Immature natural killer cell (primary cell): Measurements from ENCODE around the gene FLRT1. TPM values are rescaled to one million over a fixed set of nuclear protein-coding genes. Genes with fewer than 3 reads are reported as not detected.

Experiments used
- DNase-seq, 3 donors: peaks; one replicate each; pipeline ENCODE4 v3.0.0; 2022; ENCODE audit warnings: mixed read lengths in 1 of 3
- H3K27ac Mint-ChIP-seq, 6 donors: one replicate each; pipeline ENCODE4 v1.8.0; 2020; ENCODE audit warnings: mixed read lengths in 6 of 6, mild to moderate bottlenecking in 5 of 6, inconsistent platforms in 4 of 6, moderate library complexity in 3 of 6
- H3K27me3 Mint-ChIP-seq, 3 donors: one replicate each; pipeline ENCODE4 v1.8.0; 2020 to 2021; ENCODE audit warnings: low read depth in 3 of 3, mild to moderate bottlenecking in 3 of 3, mixed read lengths in 3 of 3, moderate library complexity in 3 of 3, inconsistent platforms in 1 of 3
- H3K36me3 Mint-ChIP-seq, 3 donors: one replicate each; pipeline ENCODE4 v1.8.0; 2020; ENCODE audit warnings: mixed read lengths in 3 of 3, inconsistent platforms in 2 of 3, mild to moderate bottlenecking in 2 of 3
- H3K4me1 Mint-ChIP-seq, 2 donors: one replicate each; pipeline ENCODE4 v1.8.0; 2020; ENCODE audit warnings: inconsistent platforms in 2 of 2, mild to moderate bottlenecking in 2 of 2, mixed read lengths in 2 of 2, moderate library complexity in 1 of 2
- H3K4me3 Mint-ChIP-seq, 5 donors: one replicate each; pipeline ENCODE4 v1.8.0; 2020; ENCODE audit warnings: mild to moderate bottlenecking in 5 of 5, mixed read lengths in 5 of 5, inconsistent platforms in 3 of 5, moderate library complexity in 3 of 5
- H3K9me3 Mint-ChIP-seq, 6 donors: one replicate each; pipeline ENCODE4 v1.8.0; 2020; ENCODE audit warnings: mild to moderate bottlenecking in 6 of 6, mixed read lengths in 6 of 6, inconsistent platforms in 4 of 6, moderate library complexity in 3 of 6
- polyA plus RNA-seq, 3 donors: library from polyadenylated mRNA; unstranded; fragments of 300-500 nt; fragmentation: Illumina TruSeq; gene quantifications; one replicate each; pipeline ENCODE4 v1.2.3, GENCODE V29; 2021

The FLRT1 gene
- polyA plus RNA-seq, 3 donors from 2014 or later = not detected

- Mint-ChIP-seq H3K4me1 (peaks cover 8 to 11% of the 10 kb centered on the region in 2 donors), H3K4me3 (no peak overlapping the region), H3K27ac (no peak overlapping the region), H3K36me3 (no peaks in the 10 kb centered on the region), H3K27me3 (peaks cover 0 to 5% (median 2%) of the 10 kb centered on the region in 3 donors), H3K9me3 (no peaks in the 10 kb centered on the region)
- DNase-seq = no peak
Observed at GRCh38 chr11:64064374-64065140, 28.8 kb downstream of the FLRT1 start.

GRCh38 chr11:64065141-64065465 lies 29.4 kb downstream of the FLRT1 start:
- Mint-ChIP-seq H3K27me3 (peaks cover 0 to 5% (median 2%) of the 10 kb centered on the region in 3 donors), H3K9me3 (no peaks in the 10 kb centered on the region), H3K4me3 (no peak overlapping the region), H3K27ac (no peak overlapping the region), H3K36me3 (no peaks in the 10 kb centered on the region), H3K4me1 (peaks cover 8 to 11% of the 10 kb centered on the region in 2 donors)
- no peak for DNase-seq

GRCh38 chr11:64065712-64066111 lies 30.0 kb downstream of the FLRT1 start:
- Mint-ChIP-seq H3K27ac (no peak overlapping the region), H3K4me3 (no peak overlapping the region), H3K27me3 (peaks cover 0 to 2% (median 1%) of the 10 kb centered on the region in 3 donors), H3K36me3 (no peaks in the 10 kb centered on the region), H3K4me1 (peaks cover 8% of the 10 kb centered on the region in 2 donors), H3K9me3 (no peaks in the 10 kb centered on the region)
- no peak for DNase-seq

GRCh38 chr11:64067230-64067993 lies 31.7 kb downstream of the FLRT1 start:
- Mint-ChIP-seq H3K4me1 (no peaks in the 10 kb centered on the region), H3K27ac (no peak overlapping the region), H3K4me3 (no peak overlapping the region)

GRCh38 chr11:64068705-64069400 lies 33.1 kb downstream of the FLRT1 start:
- Mint-ChIP-seq H3K36me3 (no peaks in the 10 kb centered on the region), H3K4me1 (no peaks in the 10 kb centered on the region), H3K27ac (no peak overlapping the region), H3K9me3 (no peaks in the 10 kb centered on the region), H3K4me3 (no peak overlapping the region), H3K27me3 (peaks cover 0 to 2% (median 0%) of the 10 kb centered on the region in 3 donors)
- no peak for DNase-seq

More at GRCh38 chr11:64067230-64067993, 31.7 kb downstream of the FLRT1 start:
- DNase-seq = no peak
- H3K27me3 Mint-ChIP-seq = peaks cover 0 to 3% (median 0%) of the 10 kb centered on the region in 3 donors
- no peaks in the 10 kb centered on the region for H3K9me3 Mint-ChIP-seq
- H3K36me3 Mint-ChIP-seq = no peaks in the 10 kb centered on the region

- no peaks in the 10 kb centered on the region for H3K9me3 Mint-ChIP-seq
- no peak overlapping the region for H3K27ac Mint-ChIP-seq
- no peak for DNase-seq
- H3K36me3 Mint-ChIP-seq = no peaks in the 10 kb centered on the region
- H3K27me3 Mint-ChIP-seq = peaks cover 0 to 2% (median 0%) of the 10 kb centered on the region in 3 donors
- no peaks in the 10 kb centered on the region for H3K4me1 Mint-ChIP-seq
- H3K4me3 Mint-ChIP-seq = no peak overlapping the region
Observed at GRCh38 chr11:64069401-64070313, 33.9 kb downstream of the FLRT1 start.

GRCh38 chr11:64070314-64070681 lies 34.6 kb downstream of the FLRT1 start:
- no peak overlapping the region for H3K4me3 Mint-ChIP-seq
- H3K27me3 Mint-ChIP-seq = peaks cover 0 to 2% (median 0%) of the 10 kb centered on the region in 3 donors
- no peaks in the 10 kb centered on the region for H3K36me3 Mint-ChIP-seq
- no peaks in the 10 kb centered on the region for H3K4me1 Mint-ChIP-seq
- no peaks in the 10 kb centered on the region for H3K9me3 Mint-ChIP-seq
- DNase-seq = no peak
- H3K27ac Mint-ChIP-seq = no peak overlapping the region

GRCh38 chr11:64071849-64072248 lies 36.1 kb downstream of the FLRT1 start:
- no peaks in the 10 kb centered on the region for H3K36me3 Mint-ChIP-seq
- no peak overlapping the region for H3K27ac Mint-ChIP-seq
- H3K9me3 Mint-ChIP-seq = no peaks in the 10 kb centered on the region
- no peaks in the 10 kb centered on the region for H3K4me1 Mint-ChIP-seq
- DNase-seq = no peak
- H3K27me3 Mint-ChIP-seq = peaks cover 0 to 2% (median 0%) of the 10 kb centered on the region in 3 donors
- H3K4me3 Mint-ChIP-seq = no peak overlapping the region

GRCh38 chr11:64072403-64072802 lies 36.7 kb downstream of the FLRT1 start:
- H3K4me1 Mint-ChIP-seq = no peaks in the 10 kb centered on the region
- no peak overlapping the region for H3K4me3 Mint-ChIP-seq
- no peak for DNase-seq

GRCh38 chr11:64072871-64073270 lies 37.1 kb downstream of the FLRT1 start:
- Mint-ChIP-seq H3K4me3 (no peak overlapping the region), H3K9me3 (no peaks in the 10 kb centered on the region), H3K27me3 (peaks cover 0 to 2% (median 0%) of the 10 kb centered on the region in 3 donors), H3K36me3 (no peaks in the 10 kb centered on the region), H3K27ac (no peak overlapping the region), H3K4me1 (no peaks in the 10 kb centered on the region)
- DNase-seq = no peak

More at GRCh38 chr11:64072403-64072802, 36.7 kb downstream of the FLRT1 start:
- H3K36me3 Mint-ChIP-seq = no peaks in the 10 kb centered on the region
- no peaks in the 10 kb centered on the region for H3K9me3 Mint-ChIP-seq
- peaks cover 0 to 2% (median 0%) of the 10 kb centered on the region in 3 donors for H3K27me3 Mint-ChIP-seq
- no peak overlapping the region for H3K27ac Mint-ChIP-seq

GRCh38 chr11:64073542-64073941 lies 37.8 kb downstream of the FLRT1 start:
- H3K27ac Mint-ChIP-seq = no peak overlapping the region
- DNase-seq = no peak
- H3K9me3 Mint-ChIP-seq = no peaks in the 10 kb centered on the region
- H3K4me3 Mint-ChIP-seq = no peak overlapping the region
- no peaks in the 10 kb centered on the region for H3K36me3 Mint-ChIP-seq
- no peaks in the 10 kb centered on the region for H3K4me1 Mint-ChIP-seq
- peaks cover 0 to 2% (median 0%) of the 10 kb centered on the region in 3 donors for H3K27me3 Mint-ChIP-seq

- DNase-seq = no peak
- no peak overlapping the region for H3K27ac Mint-ChIP-seq
- H3K27me3 Mint-ChIP-seq = peaks cover 0 to 2% (median 0%) of the 10 kb centered on the region in 3 donors
- H3K9me3 Mint-ChIP-seq = no peaks in the 10 kb centered on the region
- no peak overlapping the region for H3K4me3 Mint-ChIP-seq
- no peaks in the 10 kb centered on the region for H3K36me3 Mint-ChIP-seq
- no peaks in the 10 kb centered on the region for H3K4me1 Mint-ChIP-seq
Observed at GRCh38 chr11:64074239-64074638, 38.5 kb downstream of the FLRT1 start.

- no peaks in the 10 kb centered on the region for H3K9me3 Mint-ChIP-seq
- H3K27ac Mint-ChIP-seq = no peak overlapping the region
- no peaks in the 10 kb centered on the region for H3K36me3 Mint-ChIP-seq
- no peaks in the 10 kb centered on the region for H3K4me1 Mint-ChIP-seq
- no peak for DNase-seq
- no peak overlapping the region for H3K4me3 Mint-ChIP-seq
- H3K27me3 Mint-ChIP-seq = peaks cover 0 to 5% (median 0%) of the 10 kb centered on the region in 3 donors
Observed at GRCh38 chr11:64076758-64077157, 41.0 kb downstream of the FLRT1 start.
